GM19324 (cell line): Measurements from ENCODE around the gene THOC7.

Source experiments
- ATAC-seq: cut with Tn5 transposase; IDR thresholded peaks from one replicate; pipeline ENCODE4 v1.9.1; 2021; ENCODE audit warnings: mild to moderate bottlenecking, moderate library complexity; ENCODE audit not compliant: unreplicated experiment, low FRiP score

Gene THOC7

DNA sequence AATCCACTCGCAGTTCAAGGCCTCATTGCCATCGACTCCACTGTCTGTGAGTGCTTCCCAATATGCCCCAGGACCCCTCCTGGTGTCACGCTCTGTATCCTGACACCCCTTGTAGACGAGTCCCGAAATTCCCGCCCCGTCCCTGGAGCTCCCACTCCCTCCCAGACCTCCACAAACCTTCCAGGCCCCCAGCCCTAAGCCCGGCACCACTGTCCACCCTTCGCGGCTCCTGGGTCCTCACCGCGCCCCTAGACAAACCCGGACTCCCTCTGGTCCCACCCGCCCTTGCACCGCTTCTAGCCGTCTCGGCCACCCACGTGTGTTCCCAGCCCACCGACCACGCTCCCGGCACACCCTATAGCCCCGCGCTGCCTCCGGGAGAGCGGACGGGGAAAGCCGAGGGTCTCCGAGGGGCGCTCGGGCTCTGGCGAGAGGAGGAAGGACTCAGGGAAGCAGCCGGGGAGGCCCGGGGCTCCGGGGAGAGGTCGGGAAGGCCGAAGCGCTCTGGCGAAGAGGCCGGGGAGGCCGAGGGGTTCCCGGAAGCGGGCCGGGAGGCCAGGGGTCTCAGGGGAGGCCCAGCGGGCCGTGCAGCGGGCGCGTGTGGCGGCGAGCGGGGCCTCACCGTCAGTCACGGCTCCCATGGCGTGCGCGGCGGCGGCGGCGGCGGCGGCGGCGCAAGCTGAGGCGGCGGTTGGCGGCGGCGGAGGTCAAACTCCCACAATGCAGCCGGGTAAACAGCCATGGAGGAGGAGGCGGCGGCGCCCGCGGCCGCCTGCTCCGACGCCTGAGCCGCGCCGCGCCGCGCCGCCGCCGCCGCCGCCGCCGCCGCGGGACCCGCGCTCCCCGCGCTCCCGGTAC lies at the start of gene THOC7, which contains the start of gene ATXN7:
Gene THOC7 (minus strand): TSS at position 656 of the 858 bp plus-strand sequence. CDS start 15 bp downstream, at position 641.
Gene ATXN7 (plus strand): TSS at position 718 of the 858 bp plus-strand sequence. CDS start 48,732 bp downstream, outside the sequence.
- peak; percentile 81 for ATAC-seq

GRCh38 chr3:63912768-63913588 lies 49.4 kb upstream of the THOC7 start:
- no peak for ATAC-seq

- ATAC-seq, result peak; percentile 85
These were observed 48.5 kb upstream of the THOC7 start, which contains the start of gene SCAANT1 for GRCh38 chr3:63911873-63912767. TSS of gene SCAANT1 (minus strand) at chr3:63912383.

DNA sequence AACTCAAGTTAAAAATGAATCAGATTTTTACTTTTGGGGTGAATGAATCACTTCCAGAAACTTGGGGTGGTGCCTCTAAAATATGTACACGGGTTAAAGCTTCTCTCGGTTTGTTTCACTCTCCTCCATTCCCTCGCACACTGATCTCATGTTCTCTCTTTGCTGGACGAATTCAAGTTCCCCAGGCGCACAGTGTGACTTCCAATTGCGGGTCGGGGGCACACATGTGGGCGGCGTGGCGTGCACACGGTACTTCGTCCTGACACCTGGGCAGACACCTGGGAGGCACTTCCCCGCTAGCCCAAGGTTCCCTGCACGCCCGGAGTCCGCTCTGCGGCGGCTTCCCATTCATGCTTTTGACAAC lies 47.9 kb upstream of the THOC7 start:
- no peak for ATAC-seq

- ATAC-seq, result no peak
These were observed 47.3 kb upstream of the THOC7 start for GRCh38 chr3:63910891-63911290.

DNA sequence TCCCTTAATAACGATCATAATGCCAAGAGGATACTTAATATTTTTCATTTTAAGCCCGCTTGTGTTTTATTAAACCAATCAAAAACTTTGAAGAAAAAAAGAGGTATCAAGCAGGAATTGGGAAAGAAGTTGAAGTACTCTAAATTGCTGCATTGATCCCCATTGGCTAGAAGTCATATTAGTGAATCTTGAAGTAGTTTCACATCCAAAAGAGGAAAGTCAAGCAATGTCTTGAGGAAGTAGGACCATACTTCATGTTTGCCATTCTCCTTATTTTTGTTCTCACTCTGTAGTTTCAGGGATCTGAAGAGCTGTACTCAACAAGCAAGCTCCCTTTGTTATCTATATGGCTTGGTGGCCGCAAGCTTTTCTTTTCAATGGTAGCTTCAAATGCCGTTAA lies 46.4 kb upstream of the THOC7 start:
- ATAC-seq, result no peak

DNA sequence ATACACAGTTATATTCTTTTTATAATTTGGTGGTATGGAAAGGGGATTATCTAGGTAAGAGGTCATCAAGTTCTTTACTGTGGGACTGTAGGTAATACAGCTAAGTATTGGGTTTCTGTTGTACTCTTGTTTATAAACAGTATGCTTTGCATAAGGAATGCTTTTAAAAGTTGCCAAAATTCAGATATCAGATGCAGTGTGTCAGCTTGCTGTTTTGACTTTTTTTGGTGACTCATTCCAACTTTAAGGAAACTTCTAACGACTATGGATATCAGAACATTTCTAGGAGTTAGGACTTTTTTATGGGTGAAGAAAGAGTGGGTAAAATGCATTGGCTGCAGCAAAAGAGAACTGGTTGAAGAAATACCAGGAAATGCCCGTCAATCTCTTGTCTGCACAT lies 45.8 kb upstream of the THOC7 start:
- ATAC-seq, result no peak

DNA sequence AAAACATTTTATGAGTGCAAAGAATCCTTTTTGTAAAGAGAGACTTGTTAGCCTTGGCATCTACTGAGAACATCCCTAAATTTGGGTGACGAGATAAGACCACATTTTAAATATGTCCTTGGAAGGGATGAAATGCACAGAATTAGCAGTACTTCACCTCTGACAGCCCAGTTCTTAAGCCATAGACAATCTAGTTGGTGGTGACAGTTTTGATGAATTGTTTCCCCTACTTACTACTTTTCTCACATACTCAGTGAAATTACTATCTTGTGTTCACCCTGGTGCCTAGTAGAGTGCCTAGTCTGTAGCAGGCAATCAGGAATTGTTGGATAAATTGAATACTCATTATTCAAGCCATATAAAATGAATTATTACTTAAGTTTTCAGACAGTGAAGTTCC lies 45.2 kb upstream of the THOC7 start:
- no peak for ATAC-seq

DNA sequence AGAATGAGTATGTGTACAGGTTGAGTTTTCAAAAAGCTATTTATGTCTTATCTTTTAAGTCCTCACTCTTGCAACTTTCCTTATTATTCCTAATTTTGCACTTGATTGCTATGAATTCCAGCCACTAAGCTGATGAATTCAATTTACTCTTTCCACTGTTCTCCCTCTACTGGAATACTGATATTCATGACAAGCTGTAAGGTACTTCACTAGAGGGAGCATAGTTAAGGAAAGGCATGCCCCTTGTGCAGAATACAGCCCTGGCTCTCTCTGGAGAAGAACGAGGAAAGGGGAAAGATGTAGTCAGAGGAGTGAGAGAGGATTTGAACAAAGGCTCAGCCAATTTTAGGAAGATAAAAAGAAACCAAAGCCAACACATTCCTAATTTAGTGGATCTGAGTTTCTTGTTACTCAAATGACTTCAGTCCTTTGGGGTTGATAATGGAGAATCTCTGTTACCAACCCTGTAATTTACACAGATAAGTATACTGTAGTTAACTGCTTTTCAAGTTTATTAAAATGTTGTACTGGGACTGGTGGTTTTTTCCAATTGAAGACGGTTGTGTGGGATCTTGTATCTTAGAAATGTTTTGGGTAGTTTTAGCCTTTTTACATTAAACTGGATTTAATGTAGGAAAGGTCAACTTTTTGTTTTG lies 44.6 kb upstream of the THOC7 start:
- no peak for ATAC-seq

GRCh38 chr3:63905731-63906620 lies 42.4 kb upstream of the THOC7 start:
- ATAC-seq, result no peak

DNA sequence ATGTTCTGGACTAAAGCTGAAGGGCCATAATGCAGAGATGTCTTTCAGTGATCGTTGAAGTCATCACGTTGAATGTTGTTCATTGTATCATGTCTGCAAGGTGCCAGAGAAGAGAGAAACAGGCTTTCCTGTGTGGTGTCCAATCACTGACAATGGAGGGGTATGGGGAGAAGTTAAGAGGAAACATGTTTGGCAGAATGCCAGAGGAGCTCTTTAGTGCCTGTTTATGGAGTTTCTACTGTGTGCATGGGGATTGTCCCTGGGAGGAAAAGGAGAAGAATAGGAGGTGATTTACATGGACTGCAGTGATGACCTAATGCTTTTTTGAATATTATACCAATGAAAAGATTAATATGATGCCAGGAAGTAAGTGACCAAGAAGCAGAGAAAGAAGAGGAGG lies 36.9 kb upstream of the THOC7 start:
- no peak for ATAC-seq

DNA sequence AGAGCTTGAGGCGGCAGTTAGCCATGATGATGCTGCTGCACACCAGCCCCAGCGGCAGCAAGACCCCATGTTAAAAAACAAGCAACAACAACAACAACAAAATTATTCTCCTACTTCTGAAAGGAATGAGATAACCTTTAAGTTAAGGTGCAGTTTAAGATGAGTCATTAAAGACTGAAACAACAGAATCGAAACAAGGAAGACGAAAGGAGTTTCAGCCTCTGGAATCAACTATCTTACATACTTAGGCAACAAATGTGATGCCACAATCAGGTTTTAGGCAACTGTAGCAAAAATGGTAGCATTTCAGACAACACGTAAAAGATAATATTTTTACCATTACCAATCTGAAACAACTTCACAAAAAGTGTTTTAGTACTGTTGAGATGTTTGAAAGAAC lies 36.4 kb upstream of the THOC7 start:
- ATAC-seq, result no peak

DNA sequence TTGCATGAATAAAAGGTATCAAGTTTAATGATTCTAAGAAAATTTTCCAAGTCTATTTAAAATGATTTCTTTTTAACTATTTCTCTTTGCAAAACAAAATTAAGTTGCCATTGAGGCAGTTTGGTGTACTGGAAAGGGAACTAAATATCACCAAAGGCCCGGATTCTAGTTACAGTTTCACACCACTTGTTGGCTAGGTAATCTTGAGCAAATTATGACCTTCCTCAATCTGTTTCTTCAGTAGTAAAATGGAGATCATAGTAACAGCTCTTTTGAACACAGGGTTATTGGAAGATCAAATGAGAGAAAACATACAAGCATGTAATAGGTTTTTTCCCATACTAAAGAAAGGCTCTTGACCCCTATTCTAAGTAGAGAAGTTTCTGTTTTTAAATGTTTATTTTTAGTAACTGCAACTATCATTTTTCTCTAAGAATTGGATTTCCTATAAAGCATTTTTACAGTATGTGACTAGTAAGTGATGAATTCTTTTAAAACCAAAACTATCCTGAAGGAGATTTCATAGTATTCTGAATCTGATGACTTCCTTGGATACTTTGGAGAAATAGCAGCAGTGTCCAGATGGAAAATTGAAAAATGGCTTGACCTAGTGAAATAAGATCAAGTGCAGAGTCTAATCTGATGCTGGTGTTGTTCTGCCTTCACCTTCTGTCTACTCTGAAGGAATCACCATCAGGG lies 32.9 kb upstream of the THOC7 start:
- no peak for ATAC-seq

- no peak for ATAC-seq
These were observed 32.0 kb upstream of the THOC7 start for GRCh38 chr3:63895422-63896189.

GRCh38 chr3:63892773-63893352 lies 29.3 kb upstream of the THOC7 start:
- no peak for ATAC-seq

GRCh38 chr3:63891518-63891917 lies 27.9 kb upstream of the THOC7 start:
- no peak for ATAC-seq

GRCh38 chr3:63886858-63887257 lies 23.3 kb upstream of the THOC7 start:
- no peak for ATAC-seq
